RWPE1 (cell line): ENCODE data around the gene ARHGAP12.

Experiments
- CTCF ChIA-PET: fragments of 350-600 bp; sonication (Branson Sonifier 250); formaldehyde crosslinking; extraction: SDS; loops from one replicate; lab custom pipeline; 2021; lab: Yijun Ruan, JAX
- POLR2A ChIA-PET: fragments of 400-600 bp; formaldehyde crosslinking; extraction: SDS; loops from one replicate; lab custom pipeline; 2020; ENCODE audit warnings: antibody characterized with exemption; ENCODE audit not compliant: low non-redundant PET; lab: Yijun Ruan, JAX
- DNase-seq: peaks from one replicate; pipeline ENCODE4 v3.0.0; 2012; ENCODE audit warnings: low spot score
- H3K27ac ChIP-seq: fragments of 450-650 bp; 2 replicates; pipeline ENCODE4 v1.5.1; 2017
- CTCF ChIP-seq: fragments of 450-650 bp; conservative IDR thresholded peaks from 2 replicates; pipeline ENCODE4 v1.5.1; 2017; ENCODE audit warnings: low read depth, mild to moderate bottlenecking

Gene ARHGAP12

DNA sequence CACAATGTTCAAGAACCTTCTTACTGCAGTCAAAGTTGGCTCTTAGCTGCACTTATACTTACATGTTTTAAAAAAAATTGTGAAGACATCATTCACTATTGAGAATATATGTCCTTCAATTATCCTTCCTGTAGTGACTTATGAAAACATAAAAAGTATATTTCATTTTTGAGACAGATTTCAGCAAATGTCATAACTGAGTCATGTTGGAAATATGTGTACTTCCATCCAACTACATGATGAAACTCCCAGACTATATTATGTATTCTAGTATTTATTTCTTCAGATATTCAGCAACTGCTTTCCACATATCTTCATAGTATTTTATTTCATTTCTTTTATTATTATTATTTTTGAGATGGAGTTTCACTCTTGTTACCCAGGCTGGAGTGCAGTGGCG, 160.2 kb downstream of the ARHGAP12 start:
- POLR2A ChIA-PET, result no interaction called here
- no peak for TF ChIP-seq CTCF
- DNase-seq, result no peak
- CTCF ChIA-PET, result interaction anchor here (0.6 kb wide), 1 partner anchor 40 kb away, joined by 3 read pairs; no protein-coding TSS in a partner anchor
- peak overlapping the region; percentile 82 for H3K27ac ChIP-seq

GRCh38 chr10:31765541-31765940, 163.1 kb downstream of the ARHGAP12 start:
- H3K27ac ChIP-seq, result no peak overlapping the region

DNA sequence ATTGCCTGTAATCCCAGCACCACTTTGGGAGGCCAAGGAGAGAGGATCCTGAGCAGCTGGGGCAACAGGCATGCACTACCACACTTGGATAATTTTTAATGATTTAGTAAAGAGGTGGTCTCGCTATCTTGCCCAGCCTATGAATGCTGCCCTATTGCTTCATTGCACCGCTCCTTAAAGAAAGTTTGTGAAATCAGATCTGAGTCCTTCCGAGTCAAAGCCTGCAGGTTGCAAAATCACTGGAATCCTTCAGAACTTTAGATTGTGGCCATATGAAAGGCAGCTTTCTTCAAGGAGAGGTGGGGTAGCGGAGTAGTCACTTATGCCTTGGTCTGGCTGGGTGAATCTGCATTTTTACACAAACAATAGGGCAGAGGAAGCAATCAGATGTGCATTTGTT, 166.3 kb downstream of the ARHGAP12 start:
- no peak for TF ChIP-seq CTCF
- ChIA-PET POLR2A (no interaction called here), CTCF (interaction anchor here (1.1 kb wide), 1 partner anchor 12 kb away, joined by 5 read pairs; no protein-coding TSS in a partner anchor)
- H3K27ac ChIP-seq, result no peak overlapping the region
- no peak for DNase-seq

More at GRCh38 chr10:31765541-31765940, 163.1 kb downstream of the ARHGAP12 start:
- no peak for DNase-seq
- CTCF ChIA-PET, result no interaction called here
- TF ChIP-seq CTCF, result no peak
- POLR2A ChIA-PET, result no interaction called here

DNA sequence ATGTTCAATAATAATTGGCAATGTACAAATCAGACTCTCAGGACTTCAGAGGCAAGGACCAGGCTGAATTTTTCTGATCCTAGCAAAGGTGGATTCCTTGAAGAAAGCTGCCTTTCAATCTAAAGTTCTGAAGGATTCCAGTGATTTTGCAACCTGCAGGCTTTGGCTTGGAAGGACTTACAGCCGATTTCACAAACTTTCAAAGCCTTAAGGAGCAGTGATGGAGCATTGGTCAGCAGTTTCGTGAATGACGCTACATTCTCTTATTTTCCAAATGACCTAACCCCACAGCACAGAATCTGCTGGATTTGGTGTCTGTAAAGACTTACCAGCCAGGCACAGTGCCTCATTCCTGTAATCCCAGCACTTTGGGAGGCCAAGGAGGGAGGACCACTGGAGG, 167.5 kb downstream of the ARHGAP12 start:
- ChIA-PET POLR2A (no interaction called here), CTCF (interaction anchor here (0.6 kb wide), 1 partner anchor 186 kb away, joined by 3 read pairs; no protein-coding TSS in a partner anchor)
- TF ChIP-seq CTCF, result no peak

DNA sequence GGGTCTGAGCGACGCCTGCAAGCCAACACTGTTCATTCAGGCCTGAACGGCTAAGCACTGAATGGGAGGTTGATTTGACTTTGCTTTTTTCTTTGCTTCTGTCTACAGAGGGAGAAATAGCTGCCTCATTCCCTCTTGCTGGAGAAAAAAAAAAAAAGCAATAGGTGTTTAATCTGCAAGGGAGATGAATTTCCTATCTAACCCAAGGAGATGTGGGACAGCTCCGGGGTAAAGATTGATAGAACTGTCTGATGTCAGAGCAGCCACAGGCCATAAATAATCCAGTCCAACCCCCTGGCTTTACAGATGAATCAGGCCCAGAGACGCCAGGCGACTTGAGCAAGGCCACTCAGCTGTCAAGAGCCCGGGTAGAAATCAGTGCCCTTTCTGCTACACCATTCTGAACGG, 168.0 kb downstream of the ARHGAP12 start:
- peak overlapping the region; percentile 93 for H3K27ac ChIP-seq
- DNase-seq, result no peak
- TF ChIP-seq CTCF, result no peak
- ChIA-PET POLR2A (no interaction called here), CTCF (interaction anchor here (0.6 kb wide), 1 partner anchor 187 kb away, joined by 3 read pairs; no protein-coding TSS in a partner anchor)

More for the DNA sequence above, 167.5 kb downstream of the ARHGAP12 start:
- peak overlapping the region; percentile 93 for H3K27ac ChIP-seq
- no peak for DNase-seq

DNA sequence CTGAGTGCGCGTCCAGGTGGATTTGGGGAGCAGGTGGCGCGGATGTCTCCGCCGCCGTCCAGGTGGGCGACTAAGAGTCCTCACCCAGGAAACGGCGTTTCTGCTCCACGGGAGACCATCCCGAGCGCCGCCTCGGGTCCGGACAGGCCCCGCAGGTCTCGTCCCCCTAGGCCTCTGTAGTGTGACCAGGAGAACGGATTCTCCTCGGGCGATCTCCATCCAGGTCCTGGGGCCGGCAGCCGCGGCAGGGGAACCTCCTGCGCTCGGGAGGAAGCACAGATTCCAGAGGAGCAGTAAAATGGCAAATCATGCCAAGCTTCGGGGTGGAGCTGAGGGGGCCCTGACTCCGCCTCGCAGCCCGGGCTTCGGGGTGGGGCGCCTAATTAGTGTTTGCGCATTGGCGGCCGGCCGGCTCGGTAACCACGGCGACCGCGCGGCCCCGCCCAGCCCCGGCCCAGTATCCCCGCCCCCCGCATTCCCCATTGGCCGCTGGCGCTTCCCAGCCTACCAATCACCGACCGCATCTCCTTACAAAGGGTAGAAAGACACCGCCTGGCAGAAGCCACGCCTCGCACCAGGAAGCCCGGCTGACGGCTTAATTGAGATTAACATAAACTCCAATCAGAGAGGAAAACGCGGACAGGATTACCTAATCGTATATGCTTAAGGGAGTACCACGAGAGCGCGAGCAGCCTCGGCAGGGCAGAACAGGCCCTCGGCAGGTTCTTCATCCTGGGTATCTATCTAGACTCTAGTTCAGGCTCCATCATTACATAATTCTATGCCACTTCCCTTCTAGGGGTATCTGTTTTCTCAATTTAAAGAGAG, 168.6 kb downstream of the ARHGAP12 start:
- POLR2A ChIA-PET, result interaction anchor here (0.6 kb wide), 1 partner anchor 727 kb away, joined by 6 read pairs; no protein-coding TSS in a partner anchor
- peak overlapping the region; percentile 93 for H3K27ac ChIP-seq
- CTCF ChIA-PET, result no interaction called here
- DNase-seq, result peak; percentile 99
- no peak for TF ChIP-seq CTCF
